Measurements from ENCODE around the gene KRTAP16-1. TPM values are rescaled to one million over a fixed set of nuclear protein-coding genes. Genes with fewer than 3 reads are reported as not detected.

The KRTAP16-1 gene
- polyA plus RNA-seq, 4 donors: not detected

GRCh38 chr17:41315204-41315794, 6.2 kb upstream of the KRTAP16-1 start, which contains the start of gene KRTAP17-1:
Gene KRTAP17-1, minus strand, starts transcription at chr17:41315710. Its CDS starts 60 bp downstream, at chr17:41315650.
- Histone ChIP-seq H3K4me3 (ENCODE audit: low read depth in 1 of 3, low read length in 3 of 3) (no peak within 1 kb of the TSS), H3K27ac (ENCODE audit: low read depth in 1 of 3, low read length in 2 of 3) (no peak within 1 kb of the TSS), H3K36me3 (ENCODE audit: control insufficient read depth in 3 of 3, insufficient read depth in 2 of 3, low read depth in 1 of 3, low read length in 3 of 3) (no peaks in the 10 kb centered on the region), H3K27me3 (ENCODE audit: control insufficient read depth in 3 of 3, insufficient read depth in 3 of 3, low read length in 3 of 3) (peaks cover 0 to 11% (median 7%) of the 10 kb centered on the region in 3 donors), H3K4me1 (ENCODE audit: control insufficient read depth in 3 of 3, insufficient read depth in 2 of 3, low read depth in 1 of 3, low read length in 2 of 3) (no peaks in the 10 kb centered on the region), H3K9me3 (ENCODE audit: control insufficient read depth in 2 of 2, insufficient read depth in 1 of 2, low read depth in 1 of 2, low read length in 1 of 2) (no peaks in the 10 kb centered on the region)
- FAIRE-seq (no peak), DNase-seq (no peak)
- WGBS, 3 donors: 80 to 87% (median 83%) methylated on average over 22 to 24 of the region's 24 CpGs

GRCh38 chr17:41311111-41311510, 2.0 kb upstream of the KRTAP16-1 start:
- Histone ChIP-seq H3K27me3 (ENCODE audit: control insufficient read depth in 3 of 3, insufficient read depth in 3 of 3, low read length in 3 of 3) (peaks cover 0 to 21% (median 11%) of the 10 kb centered on the region in 3 donors), H3K36me3 (ENCODE audit: control insufficient read depth in 3 of 3, insufficient read depth in 2 of 3, low read depth in 1 of 3, low read length in 3 of 3) (no peaks in the 10 kb centered on the region), H3K27ac (ENCODE audit: low read depth in 1 of 3, low read length in 2 of 3) (no peak overlapping the region), H3K4me1 (ENCODE audit: control insufficient read depth in 3 of 3, insufficient read depth in 2 of 3, low read depth in 1 of 3, low read length in 2 of 3) (no peaks in the 10 kb centered on the region), H3K9me3 (ENCODE audit: control insufficient read depth in 2 of 2, insufficient read depth in 1 of 2, low read depth in 1 of 2, low read length in 1 of 2) (no peaks in the 10 kb centered on the region), H3K4me3 (ENCODE audit: low read depth in 1 of 3, low read length in 3 of 3) (no peak overlapping the region)
- FAIRE-seq: no peak
- WGBS, 3 donors: 75 to 93% (median 88%) methylated on average over 1 of the region's 1 CpG
- no peak for DNase-seq

GRCh38 chr17:41308251-41308917, 725 bp downstream of the KRTAP16-1 start:
- peak overlapping the region in 1 of 3 donors; percentile 65 for H3K27ac ChIP-seq (ENCODE audit: low read depth in 1 of 3, low read length in 2 of 3)
- no peaks in the 10 kb centered on the region for H3K4me1 ChIP-seq (ENCODE audit: control insufficient read depth in 3 of 3, insufficient read depth in 2 of 3, low read depth in 1 of 3, low read length in 2 of 3)
- H3K27me3 ChIP-seq (ENCODE audit: control insufficient read depth in 3 of 3, insufficient read depth in 3 of 3, low read length in 3 of 3): peaks cover 0 to 21% (median 6%) of the 10 kb centered on the region in 3 donors
- no peaks in the 10 kb centered on the region for H3K9me3 ChIP-seq (ENCODE audit: control insufficient read depth in 2 of 2, insufficient read depth in 1 of 2, low read depth in 1 of 2, low read length in 1 of 2)
- no peak overlapping the region for H3K4me3 ChIP-seq (ENCODE audit: low read depth in 1 of 3, low read length in 3 of 3)
- H3K36me3 ChIP-seq (ENCODE audit: control insufficient read depth in 3 of 3, insufficient read depth in 2 of 3, low read depth in 1 of 3, low read length in 3 of 3): no peaks in the 10 kb centered on the region
- 37 to 51% (median 41%) methylated on average over 10 of the region's 10 CpGs for WGBS, 3 donors
- FAIRE-seq (no peak), DNase-seq (peak in 1 of 2 donors; percentile 12)

DNA sequence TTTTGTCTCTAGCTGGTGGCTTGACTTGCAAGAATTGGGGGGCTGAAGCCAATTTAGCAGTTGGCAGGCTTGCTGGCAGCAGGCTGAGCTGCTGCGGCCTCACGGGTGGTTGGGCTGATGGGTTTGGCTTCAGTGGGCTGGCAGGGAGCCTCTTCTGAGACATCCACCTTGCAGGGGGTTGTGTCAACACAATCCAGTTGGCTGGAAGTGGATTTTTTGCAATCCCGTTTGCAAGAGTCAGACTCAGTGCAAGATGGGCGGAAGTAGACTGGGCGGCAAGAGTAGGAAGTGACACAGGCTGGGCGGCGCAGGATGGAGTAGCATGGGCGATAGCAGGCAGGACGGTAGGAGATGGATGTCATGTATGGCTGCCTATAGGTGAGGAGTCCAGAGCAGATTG, 1.5 kb downstream of the KRTAP16-1 start:
- Histone ChIP-seq H3K4me1 (ENCODE audit: control insufficient read depth in 3 of 3, insufficient read depth in 2 of 3, low read depth in 1 of 3, low read length in 2 of 3) (no peaks in the 10 kb centered on the region), H3K27me3 (ENCODE audit: control insufficient read depth in 3 of 3, insufficient read depth in 3 of 3, low read length in 3 of 3) (peaks cover 0 to 21% (median 6%) of the 10 kb centered on the region in 3 donors), H3K27ac (ENCODE audit: low read depth in 1 of 3, low read length in 2 of 3) (no peak overlapping the region), H3K4me3 (ENCODE audit: low read depth in 1 of 3, low read length in 3 of 3) (no peak overlapping the region), H3K9me3 (ENCODE audit: control insufficient read depth in 2 of 2, insufficient read depth in 1 of 2, low read depth in 1 of 2, low read length in 1 of 2) (no peaks in the 10 kb centered on the region), H3K36me3 (ENCODE audit: control insufficient read depth in 3 of 3, insufficient read depth in 2 of 3, low read depth in 1 of 3, low read length in 3 of 3) (no peaks in the 10 kb centered on the region)
- WGBS, 3 donors: 81 to 88% (median 87%) methylated on average over 9 of the region's 9 CpGs
- DNase-seq (no peak), FAIRE-seq (no peak)

DNA sequence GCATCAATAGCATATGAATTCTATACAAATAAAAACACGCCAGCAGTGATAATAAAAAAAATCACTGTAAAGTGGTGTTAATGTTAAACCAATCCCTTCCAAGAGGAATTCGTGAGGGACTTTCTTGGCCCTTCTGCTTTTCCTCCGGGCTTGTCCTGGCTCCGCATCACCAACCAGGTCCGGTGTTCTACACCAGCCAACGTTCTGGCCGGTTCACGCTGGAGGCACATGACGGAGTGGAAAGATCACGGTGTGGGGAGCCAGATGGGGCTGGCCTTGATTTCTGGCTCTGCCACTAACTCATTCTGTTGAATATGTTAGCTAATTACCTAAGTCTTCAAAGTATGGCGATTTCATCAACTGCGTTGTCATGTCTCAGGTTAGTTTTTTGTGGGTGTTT, 5.0 kb downstream of the KRTAP16-1 start:
- Histone ChIP-seq H3K4me1 (ENCODE audit: control insufficient read depth in 3 of 3, insufficient read depth in 2 of 3, low read depth in 1 of 3, low read length in 2 of 3) (no peaks in the 10 kb centered on the region), H3K27ac (ENCODE audit: low read depth in 1 of 3, low read length in 2 of 3) (no peak overlapping the region), H3K4me3 (ENCODE audit: low read depth in 1 of 3, low read length in 3 of 3) (no peak overlapping the region), H3K27me3 (ENCODE audit: control insufficient read depth in 3 of 3, insufficient read depth in 3 of 3, low read length in 3 of 3) (peaks cover 0 to 19% (median 4%) of the 10 kb centered on the region in 3 donors), H3K9me3 (ENCODE audit: control insufficient read depth in 2 of 2, insufficient read depth in 1 of 2, low read depth in 1 of 2, low read length in 1 of 2) (no peaks in the 10 kb centered on the region), H3K36me3 (ENCODE audit: control insufficient read depth in 3 of 3, insufficient read depth in 2 of 3, low read depth in 1 of 3, low read length in 3 of 3) (no peaks in the 10 kb centered on the region)
- DNase-seq: no peak
- no peak for FAIRE-seq
- WGBS, 3 donors: 82 to 85% (median 84%) methylated on average over 12 of the region's 12 CpGs

DNA sequence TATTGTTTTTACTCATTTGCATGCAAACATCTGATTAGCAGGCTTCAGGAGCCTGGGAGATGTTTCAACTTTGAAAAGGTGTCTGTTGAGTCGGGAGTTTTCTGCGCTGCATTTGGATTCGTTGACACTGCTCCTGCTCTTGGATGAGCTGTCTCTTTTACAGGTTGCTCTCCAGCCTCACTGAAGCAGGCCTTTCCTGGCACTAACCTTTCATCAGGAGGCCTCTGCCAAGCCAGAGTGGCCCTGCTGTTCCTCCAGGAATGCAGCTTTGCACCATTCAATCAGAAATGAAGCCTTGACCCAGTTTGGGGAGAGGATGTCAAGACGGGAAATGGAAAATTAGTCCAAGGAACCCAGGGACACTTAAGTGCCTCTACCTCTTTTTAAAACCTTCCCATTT, 6.1 kb downstream of the KRTAP16-1 start:
- 82 to 85% (median 84%) methylated on average over 4 of the region's 4 CpGs for WGBS, 3 donors
- H3K4me1 ChIP-seq (ENCODE audit: control insufficient read depth in 3 of 3, insufficient read depth in 2 of 3, low read depth in 1 of 3, low read length in 2 of 3): no peaks in the 10 kb centered on the region
- FAIRE-seq: no peak
- no peak for DNase-seq
- H3K9me3 ChIP-seq (ENCODE audit: control insufficient read depth in 2 of 2, insufficient read depth in 1 of 2, low read depth in 1 of 2, low read length in 1 of 2): no peaks in the 10 kb centered on the region
- no peak overlapping the region for H3K27ac ChIP-seq (ENCODE audit: low read depth in 1 of 3, low read length in 2 of 3)
- no peak overlapping the region for H3K4me3 ChIP-seq (ENCODE audit: low read depth in 1 of 3, low read length in 3 of 3)
- H3K27me3 ChIP-seq (ENCODE audit: control insufficient read depth in 3 of 3, insufficient read depth in 3 of 3, low read length in 3 of 3): peaks cover 0 to 17% (median 6%) of the 10 kb centered on the region in 3 donors
- no peaks in the 10 kb centered on the region for H3K36me3 ChIP-seq (ENCODE audit: control insufficient read depth in 3 of 3, insufficient read depth in 2 of 3, low read depth in 1 of 3, low read length in 3 of 3)

DNA sequence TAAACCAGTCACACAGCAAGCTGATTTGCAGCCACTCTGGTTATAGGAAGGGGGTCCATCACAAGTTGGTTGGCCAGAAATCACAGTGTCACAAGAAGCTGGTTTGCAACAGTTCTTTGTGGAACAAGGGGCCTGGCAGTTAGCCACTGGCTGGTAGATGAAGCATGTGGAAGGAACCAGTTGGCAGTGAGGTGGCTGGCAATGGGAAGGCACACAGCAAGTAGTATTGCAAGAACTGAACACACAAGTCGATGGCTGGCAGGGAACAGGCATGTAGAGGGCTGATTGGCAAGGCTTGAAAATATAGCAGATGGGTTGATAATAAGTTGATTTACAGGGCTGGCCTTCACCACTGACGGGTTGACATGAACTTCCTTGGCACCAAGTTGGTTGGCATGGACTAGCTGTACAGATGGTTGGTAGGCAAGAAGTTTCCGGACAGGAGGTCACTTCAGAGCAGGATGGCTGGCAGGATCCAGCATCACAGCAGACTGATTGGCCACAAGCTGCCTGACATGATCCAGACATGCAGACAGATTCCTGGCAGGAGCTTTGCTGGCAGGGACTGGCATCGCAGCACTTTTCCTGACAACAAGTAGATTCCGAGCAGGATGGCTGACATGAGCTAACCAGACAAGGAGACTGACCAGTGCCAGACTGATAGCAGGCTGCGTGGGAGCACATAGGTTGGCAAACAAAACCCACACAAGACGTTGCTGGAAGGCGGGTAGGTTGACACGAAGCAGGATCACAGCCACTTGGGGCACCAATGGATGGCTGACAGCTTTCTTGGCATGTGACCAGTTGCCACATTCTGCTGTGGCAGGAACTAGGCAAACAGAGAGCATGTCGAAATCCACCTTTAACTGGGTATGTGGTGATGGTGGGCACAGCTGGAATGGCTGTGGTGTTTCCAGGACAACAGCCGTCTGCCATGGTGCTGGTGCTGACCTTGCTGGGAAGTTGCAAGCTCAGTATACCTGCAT, 6.9 kb downstream of the KRTAP16-1 start, which contains the start of gene KRTAP29-1:
TSS of gene KRTAP29-1 (minus strand) at position 936 of the 986 bp plus-strand sequence. CDS start at position 936, 0 bp downstream.
- Histone ChIP-seq H3K9me3 (ENCODE audit: control insufficient read depth in 2 of 2, insufficient read depth in 1 of 2, low read depth in 1 of 2, low read length in 1 of 2) (no peaks in the 10 kb centered on the region), H3K27ac (ENCODE audit: low read depth in 1 of 3, low read length in 2 of 3) (no peak within 1 kb of the TSS), H3K27me3 (ENCODE audit: control insufficient read depth in 3 of 3, insufficient read depth in 3 of 3, low read length in 3 of 3) (peaks cover 0 to 14% (median 3%) of the 10 kb centered on the region in 3 donors), H3K4me1 (ENCODE audit: control insufficient read depth in 3 of 3, insufficient read depth in 2 of 3, low read depth in 1 of 3, low read length in 2 of 3) (no peaks in the 10 kb centered on the region), H3K4me3 (ENCODE audit: low read depth in 1 of 3, low read length in 3 of 3) (no peak within 1 kb of the TSS), H3K36me3 (ENCODE audit: control insufficient read depth in 3 of 3, insufficient read depth in 2 of 3, low read depth in 1 of 3, low read length in 3 of 3) (no peaks in the 10 kb centered on the region)
- FAIRE-seq (no peak), DNase-seq (no peak)
- WGBS, 3 donors: 70 to 74% (median 70%) methylated on average over 11 of the region's 11 CpGs

DNA sequence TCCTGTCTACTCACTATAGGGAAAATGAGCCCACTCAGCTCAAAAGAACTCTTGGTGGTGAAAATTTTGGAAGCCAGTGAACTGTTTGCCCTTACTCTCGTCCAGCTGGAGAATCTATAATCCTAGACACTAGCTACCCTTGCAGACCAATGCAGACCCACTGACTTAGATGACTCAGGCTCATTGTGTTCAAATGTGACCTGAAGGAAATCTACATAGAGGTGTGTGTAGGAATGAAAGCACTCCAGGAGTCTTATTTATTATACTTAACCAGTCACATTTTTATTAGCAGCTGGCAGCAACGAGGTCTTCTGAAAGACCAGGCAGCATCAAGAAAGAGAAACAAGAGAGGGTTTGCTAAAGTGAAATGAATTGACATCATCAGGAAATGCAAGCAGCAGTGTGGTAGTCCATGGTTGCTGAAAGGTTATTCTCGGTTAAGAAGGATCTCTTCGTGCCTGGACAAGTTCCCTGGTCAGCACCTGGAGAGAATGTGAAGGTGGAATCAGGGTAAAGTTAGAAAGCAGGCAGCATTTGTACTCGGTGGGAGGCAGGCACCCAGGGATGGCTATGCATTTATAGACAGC, 7.8 kb downstream of the KRTAP16-1 start:
- Histone ChIP-seq H3K27ac (ENCODE audit: low read depth in 1 of 3, low read length in 2 of 3) (no peak overlapping the region), H3K4me1 (ENCODE audit: control insufficient read depth in 3 of 3, insufficient read depth in 2 of 3, low read depth in 1 of 3, low read length in 2 of 3) (no peaks in the 10 kb centered on the region), H3K36me3 (ENCODE audit: control insufficient read depth in 3 of 3, insufficient read depth in 2 of 3, low read depth in 1 of 3, low read length in 3 of 3) (no peaks in the 10 kb centered on the region), H3K27me3 (ENCODE audit: control insufficient read depth in 3 of 3, insufficient read depth in 3 of 3, low read length in 3 of 3) (peaks cover 0 to 10% (median 3%) of the 10 kb centered on the region in 3 donors), H3K4me3 (ENCODE audit: low read depth in 1 of 3, low read length in 3 of 3) (no peak overlapping the region), H3K9me3 (ENCODE audit: control insufficient read depth in 2 of 2, insufficient read depth in 1 of 2, low read depth in 1 of 2, low read length in 1 of 2) (no peaks in the 10 kb centered on the region)
- no peak for FAIRE-seq
- no peak for DNase-seq
- WGBS, 3 donors: 63 to 68% (median 65%) methylated on average over 5 of the region's 5 CpGs
